ENCODE results near the gene MINDY2.
"Not testable (repeated sequence)": the region's sequence is repeated elsewhere in the genome, so short reads cannot be mapped to it uniquely, and the experiment has no call there.

MINDY2 gene

DNA sequence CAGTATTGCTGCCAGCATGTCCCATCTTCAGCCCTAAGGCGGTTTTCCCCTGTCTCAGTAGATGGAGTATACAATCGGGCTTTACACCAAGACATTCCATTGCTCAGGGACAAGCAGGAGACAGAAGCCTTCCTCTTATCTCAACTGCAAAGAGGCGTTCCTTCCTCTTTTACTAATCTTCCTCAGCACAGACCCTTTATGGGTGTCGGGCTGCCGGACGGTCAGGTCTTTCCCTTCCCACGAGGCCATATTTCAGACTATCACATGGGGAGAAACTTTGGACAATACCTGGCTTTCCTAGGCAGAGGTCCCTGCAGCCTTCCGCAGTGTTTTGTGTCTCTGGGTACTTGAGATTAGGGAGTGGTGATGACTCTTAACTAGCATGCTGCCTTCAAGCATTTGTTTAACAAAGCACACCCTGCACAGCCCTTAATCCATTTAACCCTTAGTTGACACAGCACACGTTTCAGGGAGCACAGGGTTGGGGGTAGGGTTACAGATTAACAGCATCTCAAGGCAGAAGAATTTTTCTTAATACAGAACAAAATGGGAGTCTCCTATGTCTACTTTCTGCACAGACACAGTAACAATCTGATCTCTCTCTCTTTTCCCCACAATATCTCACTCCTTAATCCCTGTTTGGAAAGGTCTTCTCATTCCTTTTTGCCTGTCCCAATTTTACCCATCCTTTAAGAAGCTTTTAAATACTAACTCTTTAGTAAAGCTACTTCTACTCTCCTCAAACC lies 62.8 kb downstream of the MINDY2 start:
- DNase-seq (ENCODE audit: low spot score): not testable (repeated sequence)

DNA sequence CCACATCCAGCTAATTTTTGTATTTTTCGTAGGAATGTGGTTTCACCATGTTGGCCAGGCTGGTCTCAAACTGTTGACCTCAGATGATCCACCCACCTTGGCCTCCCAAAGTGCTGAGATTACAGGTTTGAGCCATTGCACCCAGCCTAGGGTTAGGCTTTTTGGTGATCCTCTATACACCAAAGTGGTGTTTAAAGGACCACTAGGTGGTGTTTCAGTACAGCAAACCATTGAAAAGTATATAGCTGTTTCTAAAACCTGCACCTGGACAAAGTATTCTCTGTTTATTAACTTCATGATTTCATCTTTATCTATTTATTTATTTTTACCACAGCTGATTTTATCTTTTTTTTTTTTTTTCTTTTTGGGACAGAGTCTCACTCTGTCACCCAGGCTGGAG lies 68.4 kb downstream of the MINDY2 start:
- peak; percentile 23 for DNase-seq (ENCODE audit: low spot score)

DNA sequence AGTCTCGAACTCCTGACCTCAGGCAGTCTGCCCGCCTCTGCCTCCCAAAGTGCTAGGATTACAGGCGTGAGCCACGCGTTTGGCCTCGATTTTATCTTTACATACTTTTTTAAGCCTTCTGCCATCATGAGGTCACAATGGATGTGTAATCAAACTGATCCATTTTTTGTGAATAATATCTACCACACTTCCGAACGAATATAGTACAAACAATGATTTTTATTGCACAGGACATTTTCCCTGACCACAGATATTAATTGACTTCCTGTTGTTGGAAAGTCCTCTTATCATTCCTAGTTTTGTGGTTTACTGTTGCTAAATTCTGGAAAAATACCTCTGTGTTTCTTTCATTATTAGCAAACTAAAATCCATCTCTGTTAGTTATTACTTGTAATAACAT lies 68.9 kb downstream of the MINDY2 start:
- no peak for DNase-seq (ENCODE audit: low spot score)

DNA sequence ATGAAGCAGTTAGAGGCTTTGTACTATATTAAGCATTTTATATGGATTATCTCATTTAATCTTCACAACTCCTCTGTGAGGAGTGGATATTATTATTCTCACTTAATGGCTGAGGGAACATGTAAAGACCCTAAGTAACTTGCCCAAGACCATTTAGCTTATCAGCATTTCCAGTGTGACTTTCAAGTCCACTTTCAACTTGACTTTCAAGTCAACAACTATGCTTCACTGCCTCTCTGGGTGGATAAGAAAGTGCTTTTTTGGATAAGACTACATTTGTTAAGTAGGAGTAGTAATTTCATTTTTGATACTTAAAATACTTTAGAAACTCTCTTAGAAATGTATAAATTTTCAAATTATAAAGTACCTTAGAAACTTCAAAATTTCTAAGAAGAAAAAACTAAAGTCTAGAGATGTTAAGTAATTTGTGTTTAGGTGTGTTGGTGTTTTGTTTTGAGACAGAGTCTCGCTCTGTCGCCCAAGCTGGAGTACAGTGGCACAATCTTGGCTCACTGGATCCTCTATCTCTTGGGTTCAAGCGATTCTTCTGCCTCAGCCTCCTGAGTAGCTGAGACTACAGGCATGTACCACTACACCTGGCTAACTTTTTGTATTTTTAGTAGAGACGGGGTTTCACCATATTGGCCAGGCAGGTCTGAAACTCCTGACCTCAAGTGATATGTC lies 71.8 kb downstream of the MINDY2 start:
- DNase-seq (ENCODE audit: low spot score): no peak

DNA sequence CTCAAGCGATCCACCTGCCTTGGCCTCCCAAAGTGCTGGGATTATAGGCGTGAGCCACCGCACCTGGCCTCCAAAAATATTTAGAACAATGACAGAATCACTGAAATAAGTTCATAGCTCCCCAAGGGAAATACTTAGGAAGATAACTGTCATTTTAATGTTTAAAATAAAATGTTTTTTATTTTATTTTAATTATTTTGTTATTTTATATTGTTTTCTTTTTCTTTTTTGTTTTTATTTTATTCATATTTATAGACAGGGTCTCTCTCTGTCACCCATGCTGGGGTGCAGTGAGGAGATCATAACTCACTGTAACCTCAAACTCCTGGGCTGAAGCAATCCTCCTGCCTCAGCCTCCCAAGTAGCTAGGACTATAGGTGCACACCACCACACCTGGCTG lies 80.1 kb downstream of the MINDY2 start:
- not testable (repeated sequence) for DNase-seq (ENCODE audit: low spot score)

DNA sequence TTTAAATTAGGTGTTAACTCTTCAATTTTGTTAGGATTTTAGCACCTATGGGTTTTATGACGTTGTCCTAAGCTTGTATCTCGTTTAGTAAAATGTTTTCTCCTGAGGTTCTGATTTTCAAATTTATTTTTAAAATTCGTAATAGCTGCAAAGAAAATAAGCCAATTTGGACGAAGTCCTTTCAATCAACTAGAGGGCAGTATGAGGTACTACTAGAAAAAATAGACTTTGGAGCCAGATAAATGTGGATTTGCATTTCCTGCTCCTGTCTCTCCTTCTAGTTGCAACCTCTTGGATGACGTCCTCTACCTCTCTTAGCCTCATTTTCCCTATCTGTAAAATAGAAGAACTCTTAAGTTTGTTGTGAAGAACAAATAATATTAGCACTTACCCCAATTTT lies 81.2 kb downstream of the MINDY2 start:
- no peak for DNase-seq (ENCODE audit: low spot score)

DNA sequence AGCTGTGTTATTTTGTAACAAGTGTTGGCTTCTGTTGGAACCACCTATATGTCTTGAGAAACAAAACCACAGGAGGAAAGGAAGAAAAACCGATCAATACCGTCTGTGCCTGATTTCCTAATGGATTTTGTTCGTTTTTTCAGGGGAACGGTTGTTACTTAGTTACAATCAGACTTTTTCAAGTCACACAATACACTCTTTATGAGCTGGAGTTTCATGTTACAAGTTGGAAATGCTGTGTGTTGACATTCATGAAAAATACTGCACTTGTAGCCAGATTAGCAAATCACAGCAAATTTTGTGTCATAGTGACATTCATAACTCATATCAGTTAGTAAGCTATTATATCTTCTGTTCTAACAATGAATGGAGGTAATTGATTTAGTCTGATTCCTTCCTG lies 83.5 kb downstream of the MINDY2 start:
- no peak for DNase-seq (ENCODE audit: low spot score)

DNA sequence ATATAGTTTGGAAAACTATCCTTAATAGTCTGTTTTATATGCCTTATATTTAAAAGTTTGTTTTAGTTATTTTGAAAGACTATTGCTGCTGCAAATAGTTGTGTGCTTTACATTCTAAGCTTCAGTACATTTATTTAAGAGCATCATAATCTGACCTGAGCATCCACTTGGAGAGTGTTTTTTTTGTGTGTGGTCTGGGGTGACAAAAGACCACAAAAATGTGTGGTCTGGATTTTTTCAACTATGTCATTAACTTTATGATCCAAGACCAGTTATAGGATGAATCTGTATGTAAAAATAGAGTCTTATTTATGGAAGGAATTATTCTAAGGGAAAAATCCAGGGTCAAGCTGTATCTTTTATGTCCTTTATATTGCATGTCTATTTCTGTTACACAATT lies 85.0 kb downstream of the MINDY2 start:
- no peak for DNase-seq (ENCODE audit: low spot score)

DNA sequence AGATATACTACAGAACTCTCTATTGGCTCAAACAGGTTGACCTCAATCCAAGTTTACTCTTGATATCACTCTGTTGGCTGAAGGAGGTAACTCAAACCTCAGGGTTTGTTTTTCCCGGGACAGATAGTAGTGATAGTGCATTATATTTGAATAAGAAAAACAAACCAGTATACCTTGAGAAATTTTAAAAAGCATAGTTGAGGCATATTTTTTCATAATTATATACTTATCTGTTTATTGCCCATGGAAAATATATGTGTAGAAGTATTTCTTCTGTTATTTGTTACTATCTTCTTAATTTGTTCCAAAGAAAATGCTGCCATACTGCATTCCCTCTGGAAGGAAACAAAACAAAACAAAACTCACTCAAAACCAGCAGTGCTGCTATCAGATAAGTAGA lies 85.5 kb downstream of the MINDY2 start:
- DNase-seq (ENCODE audit: low spot score): not testable (repeated sequence)

DNA sequence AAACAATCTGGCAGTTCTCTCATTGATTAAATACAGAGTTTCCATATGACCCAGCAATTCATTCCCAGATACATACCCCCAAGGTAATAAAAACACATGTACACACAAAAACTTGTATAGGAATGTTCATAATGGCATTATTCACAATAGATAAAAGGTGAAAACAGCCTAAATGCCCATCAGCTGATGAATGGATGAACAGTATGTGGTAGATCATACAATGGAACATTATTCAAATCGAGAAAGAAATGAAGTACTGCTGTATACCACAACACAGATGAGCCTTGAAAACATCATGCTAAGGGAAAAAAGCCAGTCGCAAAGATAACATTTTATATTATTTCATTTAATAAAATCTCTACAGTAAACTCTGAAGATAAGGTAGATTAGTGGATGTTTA lies 91.2 kb downstream of the MINDY2 start:
- no peak for DNase-seq (ENCODE audit: low spot score)

DNA sequence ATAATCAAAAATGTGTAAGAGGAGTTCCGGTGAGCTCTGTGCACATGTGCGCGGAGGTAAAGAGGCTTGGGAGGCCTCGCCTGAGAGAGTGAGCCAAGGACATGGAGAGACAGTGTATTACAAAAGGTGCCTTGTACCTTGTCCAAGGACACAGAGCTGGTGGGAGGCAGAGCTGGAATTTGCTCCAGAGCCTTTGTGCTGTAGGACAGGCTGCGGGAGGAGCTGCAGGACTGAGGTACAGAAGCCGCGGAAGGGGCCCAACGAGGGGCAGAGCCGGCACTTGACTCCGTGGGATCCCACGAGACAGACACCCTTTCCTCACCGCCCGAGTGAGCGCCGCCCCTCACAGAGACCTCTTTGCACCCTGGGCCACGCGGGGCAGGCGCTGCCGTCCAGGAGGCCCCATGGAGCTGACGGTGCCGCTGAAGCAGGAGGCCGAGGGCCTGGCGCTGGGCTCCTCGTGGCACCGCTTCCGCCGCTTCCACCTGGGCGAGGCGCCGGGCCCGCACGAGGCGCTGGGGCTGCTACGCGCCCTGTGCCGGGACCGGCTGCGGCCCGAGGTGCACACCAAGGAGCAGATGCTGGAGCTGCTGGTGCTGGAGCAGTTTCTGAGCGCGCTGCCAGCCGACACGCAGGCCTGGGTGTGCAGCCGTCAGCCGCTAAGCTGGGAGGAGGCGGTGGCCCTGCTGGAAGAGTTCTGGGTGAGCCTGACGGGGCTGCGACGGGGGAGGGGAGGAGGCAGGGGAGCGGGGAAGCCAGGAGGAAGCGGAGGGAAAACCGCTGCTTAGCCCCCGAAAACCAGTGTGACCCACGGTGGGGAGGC lies 93.7 kb downstream of the MINDY2 start:
- DNase-seq (ENCODE audit: low spot score): peak; percentile 44

DNA sequence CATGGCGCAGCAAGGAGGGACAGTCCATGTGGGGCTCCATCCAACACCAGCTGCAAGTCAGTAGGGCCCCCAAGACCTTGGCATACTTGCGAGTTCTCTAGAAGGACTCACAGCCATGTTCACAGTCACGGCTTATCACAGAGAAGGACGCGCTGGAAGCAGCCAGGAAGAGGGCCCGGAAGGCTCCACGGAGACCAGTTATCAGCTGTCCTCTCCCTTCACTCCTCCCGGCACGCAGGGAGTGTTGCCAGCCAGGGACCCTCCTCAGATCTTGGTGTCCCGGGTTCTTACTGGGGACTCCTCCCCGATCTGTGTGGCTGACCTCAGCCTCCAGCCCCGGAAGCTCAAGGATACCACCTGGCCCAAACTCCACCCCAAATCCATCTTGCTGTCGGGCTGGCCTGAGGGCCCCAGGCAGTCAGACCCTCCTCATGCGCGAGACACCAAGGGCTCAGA lies 94.4 kb downstream of the MINDY2 start:
- DNase-seq (ENCODE audit: low spot score): peak; percentile 70

DNA sequence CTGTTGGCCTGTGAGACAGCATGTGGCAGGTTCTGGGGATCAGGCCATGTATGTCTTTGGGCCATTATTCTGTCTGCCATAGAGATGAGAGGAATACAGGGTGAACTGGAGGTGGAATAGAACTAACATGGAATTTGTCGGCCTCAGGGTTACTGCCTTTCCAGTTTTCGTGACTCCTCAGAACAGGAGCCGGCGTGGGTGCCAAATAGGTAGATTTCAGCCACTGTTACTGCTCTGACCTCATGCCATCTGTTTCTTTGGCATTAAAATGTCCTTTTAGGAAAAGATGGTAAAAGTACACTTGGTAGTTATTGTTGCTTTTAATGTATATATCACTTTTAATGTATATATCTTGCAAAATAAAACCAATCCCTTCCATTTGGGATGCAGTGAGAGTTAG lies 96.8 kb downstream of the MINDY2 start:
- DNase-seq (ENCODE audit: low spot score): no peak

DNA sequence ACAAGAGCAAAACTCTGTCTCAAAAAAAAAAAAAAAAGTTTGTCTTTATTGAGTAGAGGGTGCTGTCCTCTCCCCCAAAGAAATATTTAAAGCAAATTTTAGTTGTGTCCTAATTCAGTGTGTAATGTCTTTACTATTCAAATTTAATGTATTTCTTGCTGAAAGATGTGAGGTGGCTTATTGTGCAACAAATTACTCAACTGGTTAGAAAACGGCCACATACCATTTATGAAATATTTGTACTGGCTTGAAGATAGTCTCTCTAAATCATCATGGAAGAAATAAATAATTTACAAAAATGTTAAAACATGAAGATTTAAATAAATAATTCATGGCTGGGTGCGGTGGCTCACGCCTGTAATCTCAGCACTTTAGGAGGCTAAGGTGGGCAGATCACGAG lies 99.3 kb downstream of the MINDY2 start:
- DNase-seq (ENCODE audit: low spot score): no peak

DNA sequence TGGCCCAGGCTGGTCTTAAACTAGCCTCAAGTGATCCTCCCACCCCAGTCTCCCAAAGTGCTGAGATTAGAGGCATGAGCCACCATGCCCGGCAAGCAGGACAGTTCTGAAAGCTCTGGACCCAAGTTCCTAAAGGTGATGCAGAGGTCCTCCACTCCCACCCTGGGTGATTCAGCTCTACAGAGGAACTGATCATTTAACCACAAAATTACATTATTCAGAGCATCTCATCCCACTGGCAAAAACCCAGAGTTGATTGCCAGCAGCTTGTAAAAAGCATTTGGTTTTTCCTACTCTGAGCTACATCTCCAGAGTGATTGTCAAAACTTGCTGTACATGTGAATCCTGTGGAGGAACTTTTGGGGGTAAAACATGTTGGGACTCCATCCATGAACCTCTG lies 102.2 kb downstream of the MINDY2 start:
- no peak for DNase-seq (ENCODE audit: low spot score)

DNA sequence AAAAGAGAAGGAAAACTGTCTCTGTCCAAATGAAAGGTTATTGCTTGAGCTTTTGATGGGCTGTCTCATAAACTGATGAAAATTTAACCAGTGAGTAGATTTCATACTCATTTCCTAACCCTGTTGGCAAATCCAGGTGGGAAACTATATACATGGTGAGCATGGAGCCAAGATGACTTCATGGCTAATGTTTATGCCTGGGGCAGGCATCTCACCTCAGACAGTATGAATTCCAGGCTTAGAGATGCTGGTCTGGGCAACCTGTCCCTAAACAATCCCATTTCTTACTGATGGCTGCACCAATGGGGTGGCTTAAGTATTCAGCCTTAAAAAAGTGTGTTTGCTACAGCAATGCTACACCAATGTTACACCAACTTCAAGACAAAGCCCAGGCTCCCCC lies 104.2 kb downstream of the MINDY2 start:
- no peak for DNase-seq (ENCODE audit: low spot score)

DNA sequence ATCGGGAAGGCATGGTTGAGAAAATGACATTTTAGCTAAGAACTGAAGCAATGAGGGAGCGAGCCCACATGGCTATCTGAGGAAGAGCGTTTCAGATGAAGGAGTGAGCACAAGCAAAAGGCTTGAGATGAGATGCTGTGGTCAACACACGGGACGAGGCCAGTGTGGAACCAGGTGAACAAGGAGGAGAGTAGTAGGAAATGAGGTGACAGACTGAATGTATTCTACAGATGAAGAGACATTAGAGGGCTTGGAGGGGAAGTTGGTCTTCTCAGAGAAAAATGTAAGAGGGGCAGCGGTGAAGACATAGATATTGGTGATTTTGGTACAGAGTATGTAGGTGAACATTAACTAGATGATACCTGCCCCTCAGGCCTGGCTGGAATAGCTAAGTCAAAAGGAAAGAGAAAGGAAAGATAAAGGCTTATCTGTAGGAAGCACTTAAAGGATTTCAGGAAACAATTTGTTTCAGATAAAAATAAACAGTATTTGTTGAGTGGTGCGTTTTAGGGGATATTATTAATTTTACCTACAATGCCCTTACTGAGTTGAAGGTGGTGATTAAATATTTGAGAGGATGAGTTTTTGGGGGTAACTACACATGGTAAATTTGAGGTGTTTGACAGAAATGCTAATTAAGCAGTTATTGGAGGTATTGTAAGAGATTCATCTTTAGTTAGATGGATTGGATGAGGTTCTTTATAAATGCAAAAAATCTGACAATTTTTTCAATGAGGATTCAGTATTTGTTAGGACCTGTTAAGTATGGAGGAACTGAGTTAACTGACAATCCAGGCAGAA lies 105.4 kb downstream of the MINDY2 start:
- DNase-seq (ENCODE audit: low spot score): no peak

DNA sequence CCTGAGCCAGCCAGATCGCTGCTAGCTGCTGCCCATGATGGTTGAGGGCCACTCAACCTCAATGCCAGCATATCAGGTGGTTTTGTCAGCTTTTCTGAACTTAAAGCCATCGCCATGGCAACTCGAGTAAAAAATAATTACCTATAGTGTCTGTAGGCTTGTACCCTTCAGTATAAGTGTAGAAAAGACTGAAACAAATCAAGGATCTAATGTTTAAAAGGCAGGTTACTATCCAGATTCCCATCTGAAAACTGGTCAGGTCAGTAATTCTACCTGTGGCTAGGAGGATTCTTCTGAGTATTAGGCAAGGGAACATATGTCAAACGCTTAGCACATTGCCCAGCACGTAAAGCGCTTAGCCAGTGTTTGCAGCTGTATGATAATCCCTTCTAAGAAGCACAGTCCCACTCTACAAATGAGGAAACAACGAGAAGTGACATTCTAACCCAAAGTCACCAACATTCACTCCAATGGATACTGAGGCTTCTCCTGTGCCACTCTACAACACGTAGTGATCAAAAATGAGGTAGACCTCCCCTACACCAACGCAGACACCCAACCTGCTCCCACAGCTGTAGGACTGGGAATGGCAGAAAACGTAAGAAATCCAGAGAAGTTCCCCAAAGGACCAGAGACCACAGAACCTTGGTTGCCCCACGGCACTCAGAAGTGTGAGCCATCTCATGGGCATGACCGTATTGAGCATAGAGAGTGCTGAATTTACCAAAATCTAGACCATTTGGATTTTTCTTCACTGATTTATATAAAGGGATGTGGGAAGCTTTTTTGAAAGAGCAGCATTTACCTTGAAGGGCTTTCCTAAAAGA lies 107.1 kb downstream of the MINDY2 start:
- DNase-seq (ENCODE audit: low spot score): no peak

DNA sequence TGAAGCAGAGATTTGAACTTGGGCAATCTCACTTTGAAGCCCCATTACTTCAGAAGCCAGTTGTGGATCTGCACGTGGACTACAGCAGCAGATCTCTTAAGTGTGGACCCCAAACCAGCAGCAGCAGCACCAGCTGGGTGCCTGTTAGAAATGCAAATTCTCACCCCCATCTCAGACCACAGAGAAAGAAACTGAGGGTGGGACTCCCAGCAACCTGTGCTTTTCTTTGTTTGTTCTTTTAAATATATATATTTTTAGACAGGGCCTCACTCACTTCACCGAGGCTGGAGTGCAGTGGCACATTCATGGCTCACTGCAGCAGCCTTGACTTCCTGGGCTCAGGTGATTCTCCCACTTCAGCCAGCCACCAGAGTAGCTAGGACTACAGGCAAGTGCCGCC lies 109.2 kb downstream of the MINDY2 start:
- no peak for DNase-seq (ENCODE audit: low spot score)

DNA sequence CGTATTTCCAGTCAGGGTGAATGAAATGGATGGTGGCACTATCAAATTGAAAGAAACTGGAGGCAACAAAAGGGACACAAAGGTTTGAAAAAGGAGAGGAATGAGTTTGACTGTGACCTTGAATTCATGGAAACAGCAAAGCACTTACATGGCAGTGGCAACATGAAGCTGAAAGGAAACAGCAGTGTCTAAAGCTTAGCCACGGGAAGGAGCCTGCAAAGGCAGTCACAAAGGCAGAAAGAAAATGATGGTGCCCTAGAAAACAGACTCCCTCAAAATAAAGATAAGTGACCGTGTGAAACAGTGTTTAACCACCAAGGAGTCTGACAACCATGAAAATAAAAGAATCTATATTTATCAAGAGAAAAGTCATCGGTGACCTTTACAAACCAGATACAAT lies 111.1 kb downstream of the MINDY2 start:
- no peak for DNase-seq (ENCODE audit: low spot score)

DNA sequence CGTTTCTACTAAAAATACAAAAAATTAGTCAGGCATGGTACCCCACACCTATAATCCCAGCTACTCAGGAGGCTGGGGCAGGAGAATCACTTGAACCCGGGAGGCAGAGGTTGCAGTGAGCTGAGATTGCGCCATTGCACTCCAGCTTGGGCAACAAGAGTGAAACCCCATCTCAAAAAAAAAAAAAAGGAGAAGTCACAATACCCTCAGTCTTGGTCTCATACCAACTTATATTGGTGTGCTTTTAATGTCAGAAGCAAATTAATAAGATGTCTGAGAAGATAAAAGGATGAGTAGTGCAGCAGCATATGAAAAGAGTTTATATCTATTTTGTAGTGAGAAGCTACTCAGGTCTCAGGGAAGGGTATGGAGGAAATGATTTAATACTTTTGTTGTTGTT lies 112.8 kb downstream of the MINDY2 start:
- not testable (repeated sequence) for DNase-seq (ENCODE audit: low spot score)

Measured in HuH-7 (cell line).